Measurements from ENCODE around the gene CDH11. TPM values are rescaled to one million over a fixed set of nuclear protein-coding genes. Genes with fewer than 3 reads are reported as not detected.

Gene CDH11
- total and polyA plus RNA-seq, 10 of the 15 experiments (the other 5 are each of a cell fraction or from before 2014, with no cell fraction given), result 0.31 to 9.7 (median 0.87) TPM

GRCh38 chr16:65059406-65059980 is 62.4 kb downstream of the CDH11 start (continued):
- TF ChIP-seq IRF4 (IDR thresholded peaks at IDR 0.05; ENCODE audit: low read depth, low read length), result no peak

- Histone ChIP-seq H3K4me1 (ENCODE audit: control insufficient read depth, insufficient read depth, low read length) (no peaks in the 10 kb centered on the region), H3K9ac (ENCODE audit: control insufficient read depth, insufficient read depth, low read length) (no peak overlapping the region), H3K36me3 (ENCODE audit: control insufficient read depth in 2 of 2, insufficient read depth in 2 of 2, low read length in 1 of 2) (no peaks in the 10 kb centered on the region), H3K9me3 (replicated peaks; ENCODE audit: control insufficient read depth, insufficient read depth, low read length) (no peaks in the 10 kb centered on the region), H3K4me2 (ENCODE audit: control insufficient read depth, insufficient read depth) (no peak overlapping the region), H3K4me3 (no peak overlapping the region), H2AFZ (ENCODE audit: control insufficient read depth, low read depth, low read length) (no peak overlapping the region), H3K27me3 (replicated peaks in 1 of 2; ENCODE audit: control insufficient read depth in 2 of 2, insufficient read depth in 2 of 2, low read length in 1 of 2) (no peaks in the 10 kb centered on the region), H3K27ac (ENCODE audit: control insufficient read depth, insufficient read depth) (no peak overlapping the region), H3K79me2 (ENCODE audit: control insufficient read depth, insufficient read depth, low read length) (no peaks in the 10 kb centered on the region), H4K20me1 (ENCODE audit: control insufficient read depth, insufficient read depth) (no peaks in the 10 kb centered on the region)
- SMC1A ChIA-PET (ENCODE audit: uncharacterized antibody, unreplicated experiment), result no interaction called here
- RAD21 ChIA-PET (ENCODE audit: unreplicated experiment), result no interaction called here
- CTCF ChIA-PET, result no interaction called here
- ATAC-seq, result no peak
- intact Hi-C loops (cut with micrococcal nuclease; ENCODE audit: unreplicated experiment) (no loop called here), in situ Hi-C loops (cut with MboI) (no loop called here)
- DNase-seq (ENCODE audit: low read depth, low spot score), result no peak
- no peak for FAIRE-seq
- POLR2A ChIA-PET, result no interaction called here
- no TSS peak for BruUV-seq (replicated peaks)
- TF ChIP-seq SKIL (IDR thresholded peaks at IDR 0.05; ENCODE audit: low read depth, poor library complexity, severe bottlenecking) (no peak), MLLT1 (IDR thresholded peaks at IDR 0.05) (no peak), ZNF207 (IDR thresholded peaks at IDR 0.05; ENCODE audit: borderline replicate concordance) (no peak), RAD51 (IDR thresholded peaks at IDR 0.05) (no peak), POLR2AphosphoS5 (IDR thresholded peaks at IDR 0.05; ENCODE audit: low read length) (no peak), TBL1XR1 (IDR thresholded peaks at IDR 0.05; ENCODE audit: low read depth, low read length) (no peak), ZBTB4 (CRISPR knock-in tag; IDR thresholded peaks at IDR 0.05) (no peak), YBX1 (IDR thresholded peaks at IDR 0.05) (no peak), CREM (IDR thresholded peaks at IDR 0.05; ENCODE audit: low read depth) (no peak)
- WGBS (ENCODE audit: insufficient coverage, insufficient replicate concordance, low lambda C conversion rate, missing lambda C conversion rate), result 17% methylated on average over 3 of the region's 3 CpGs
These were observed 64.7 kb downstream of the CDH11 start for GRCh38 chr16:65057184-65057583.

All from GM12878 (cell line).